IPS-18c (cell line): ENCODE results near the gene DYNC1H1.

Source experiments
- H3K4me3 ChIP-seq: 2 replicates; pipeline ENCODE4 v1.7.0; 2013; ENCODE audit warnings: low read depth, mild to moderate bottlenecking, low read length, moderate library complexity; ENCODE audit not compliant: insufficient read depth
- H3K9me3 ChIP-seq: one replicate; pipeline ENCODE4 v1.6.1; 2013; ENCODE audit warnings: mild to moderate bottlenecking, low read length, moderate library complexity; ENCODE audit not compliant: control insufficient read depth, insufficient read depth

Gene DYNC1H1

DNA sequence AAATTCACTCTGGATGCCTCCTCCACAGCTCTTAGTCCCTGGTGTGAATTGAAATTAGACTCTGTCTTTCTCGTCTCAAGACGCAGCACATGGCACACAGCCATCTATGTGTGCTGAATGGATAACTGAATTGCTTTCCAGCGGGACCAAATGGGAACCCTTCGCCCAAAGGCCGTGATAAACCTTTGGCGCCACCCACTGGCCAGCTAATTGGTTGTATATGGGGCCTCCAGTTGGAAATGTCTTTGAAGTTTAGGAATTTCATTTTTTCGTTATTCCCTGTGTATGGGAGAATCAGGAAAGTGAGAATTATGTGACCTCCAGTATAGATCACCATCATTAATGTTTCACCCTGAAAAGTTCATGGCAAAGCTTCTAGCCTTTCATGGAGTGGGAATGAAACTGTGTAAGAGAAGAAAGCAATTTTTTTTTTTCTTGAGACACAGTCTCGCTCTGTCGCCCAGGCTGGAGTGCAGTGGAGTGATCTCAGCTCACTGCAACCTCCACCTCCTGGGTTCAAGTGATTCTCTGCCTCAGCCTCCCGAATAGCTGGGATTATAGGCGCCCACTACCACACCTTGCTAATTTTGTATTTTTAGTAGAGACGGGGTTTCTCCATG, 132.3 kb downstream of the DYNC1H1 start:
- peak overlapping the region; percentile 17; the same call in 1 of the 2 replicates for H3K4me3 ChIP-seq
- H3K9me3 ChIP-seq = no peaks in the 10 kb centered on the region

DNA sequence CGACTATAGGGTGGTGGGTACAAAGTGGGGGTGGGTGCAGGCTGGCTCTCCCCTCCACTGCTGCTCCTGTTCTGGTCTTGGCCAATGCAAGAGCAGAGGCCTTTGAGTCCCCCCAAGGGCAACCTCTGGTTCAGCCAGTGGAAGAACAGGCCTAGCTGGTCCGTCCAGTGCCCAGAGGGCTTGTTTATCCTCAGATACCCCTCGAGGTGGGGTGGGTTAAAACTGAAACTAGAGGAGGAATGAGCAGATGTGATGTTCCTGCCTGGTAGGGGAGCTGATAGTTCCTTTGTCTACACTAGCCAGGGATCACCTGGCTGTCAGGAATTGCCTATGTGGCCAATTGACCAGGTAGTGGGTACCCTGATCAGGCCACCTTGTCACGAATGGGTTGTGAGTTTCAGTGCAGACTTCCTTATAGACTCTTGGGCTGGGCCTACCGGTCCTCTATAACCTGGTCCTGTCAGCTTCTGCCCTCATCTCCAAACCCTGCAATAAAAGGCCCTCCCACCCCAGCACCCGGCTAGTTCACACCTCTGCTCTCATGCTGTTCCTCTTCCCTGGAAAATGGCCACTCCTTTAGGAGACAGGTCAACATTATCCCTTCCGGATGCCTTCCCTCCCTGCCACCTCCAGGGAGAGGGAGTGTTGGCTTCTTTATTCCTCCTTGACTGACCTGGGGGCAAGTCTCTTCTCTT, 133.2 kb downstream of the DYNC1H1 start:
- H3K9me3 ChIP-seq = no peaks in the 10 kb centered on the region
- no peak overlapping the region; the same call in 1 of the 2 replicates for H3K4me3 ChIP-seq

- H3K4me3 ChIP-seq = no peak overlapping the region
Measured at GRCh38 chr14:102103062-102103695, 138.8 kb downstream of the DYNC1H1 start.

GRCh38 chr14:102105369-102105768, 141.0 kb downstream of the DYNC1H1 start:
- no peak overlapping the region for H3K4me3 ChIP-seq
- peaks cover 2% of the 10 kb centered on the region for H3K9me3 ChIP-seq

More at GRCh38 chr14:102103062-102103695, 138.8 kb downstream of the DYNC1H1 start:
- no peaks in the 10 kb centered on the region for H3K9me3 ChIP-seq
